Left colon (tissue), 2 donors: ENCODE results near the gene SKI. TPM values are rescaled to one million over a fixed set of nuclear protein-coding genes. Genes with fewer than 3 reads are reported as not detected.
"Not testable (repeated sequence)": the region's sequence is repeated elsewhere in the genome, so short reads cannot be mapped to it uniquely, and the experiment has no call there.

ENCODE experiments used
- ATAC-seq: fragments of 200-7000 bp; cut with Tn5 transposase; one replicate; pipeline ENCODE4 v1.9.1; 2020; ENCODE audit warnings: mild to moderate bottlenecking, moderate library complexity
- DNase-seq, 2 donors: peaks; one replicate each; pipeline ENCODE4 v3.0.0-alpha.2; 2020
- intact Hi-C, 2 donors: fragments of 100-400 bp; cut with DNase I in 1 of 2; cut with micrococcal nuclease in 1 of 2; formaldehyde crosslinking; loops; one replicate each; pipeline versions ENCODE4 v1.11.2 to v1.14.0; 2022; cut with DNase I, micrococcal nuclease
- total RNA-seq, 2 donors: library from RNA; stranded (reverse); fragmentation: NEBNext Ultra II Directional; extraction: Animal tissue kit (Norgen Biotek cat#: 25700); gene quantifications; one replicate each; pipeline ENCODE4 v1.2.1, GENCODE V29; 2021
- donor health status: DM: no; HTN: no; CAD: no.
- donor health status: DM: yes; HTN: yes; CAD: no.

SKI gene
- total RNA-seq, 2 donors from 2014 or later: 30.2 to 35.5 TPM

DNA sequence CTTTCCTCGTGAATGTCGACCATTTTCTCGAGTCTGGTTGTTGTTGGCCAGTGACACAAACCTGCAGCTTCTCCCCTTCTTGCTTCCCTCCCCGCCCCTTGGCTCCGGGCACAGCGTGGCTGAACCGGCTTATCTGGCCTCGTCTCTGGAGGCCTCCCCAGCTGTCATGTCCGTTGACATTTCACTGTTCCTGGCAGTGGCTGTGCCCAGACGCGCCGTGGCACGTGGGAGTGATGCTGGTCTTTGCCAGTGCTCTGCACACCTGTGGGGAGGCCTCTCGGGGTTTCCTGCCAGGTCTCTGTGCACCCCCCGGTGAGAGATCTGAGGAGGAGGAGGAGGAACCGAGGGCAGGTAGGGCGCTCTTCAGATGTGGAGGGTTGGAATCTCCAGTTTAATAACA is 23.7 kb downstream of the SKI start:
- no peak for DNase-seq
- no peak for ATAC-seq
- intact Hi-C loops: no loop called here

DNA sequence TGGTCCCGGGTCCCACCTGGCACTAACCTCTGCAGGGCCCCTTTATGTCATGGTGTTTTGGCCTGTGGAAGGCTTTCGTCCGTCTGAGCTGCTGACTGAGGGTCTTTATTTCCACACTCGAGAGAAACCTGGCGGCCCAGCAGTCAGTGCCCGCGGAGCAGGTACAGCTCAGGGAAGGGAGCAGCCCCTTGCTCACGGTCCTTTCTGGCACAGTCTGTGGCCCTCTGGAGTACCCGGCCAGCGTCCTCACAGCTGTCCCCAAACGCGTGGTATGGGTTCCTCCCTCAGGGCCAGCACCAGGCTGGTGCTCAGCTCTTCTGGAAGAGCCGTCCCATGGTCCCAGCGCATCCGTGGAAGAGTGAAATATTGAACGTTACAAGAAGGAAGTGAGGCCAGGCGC is 24.3 kb downstream of the SKI start:
- intact Hi-C loops: no loop called here
- DNase-seq (no peak), ATAC-seq (no peak)

DNA sequence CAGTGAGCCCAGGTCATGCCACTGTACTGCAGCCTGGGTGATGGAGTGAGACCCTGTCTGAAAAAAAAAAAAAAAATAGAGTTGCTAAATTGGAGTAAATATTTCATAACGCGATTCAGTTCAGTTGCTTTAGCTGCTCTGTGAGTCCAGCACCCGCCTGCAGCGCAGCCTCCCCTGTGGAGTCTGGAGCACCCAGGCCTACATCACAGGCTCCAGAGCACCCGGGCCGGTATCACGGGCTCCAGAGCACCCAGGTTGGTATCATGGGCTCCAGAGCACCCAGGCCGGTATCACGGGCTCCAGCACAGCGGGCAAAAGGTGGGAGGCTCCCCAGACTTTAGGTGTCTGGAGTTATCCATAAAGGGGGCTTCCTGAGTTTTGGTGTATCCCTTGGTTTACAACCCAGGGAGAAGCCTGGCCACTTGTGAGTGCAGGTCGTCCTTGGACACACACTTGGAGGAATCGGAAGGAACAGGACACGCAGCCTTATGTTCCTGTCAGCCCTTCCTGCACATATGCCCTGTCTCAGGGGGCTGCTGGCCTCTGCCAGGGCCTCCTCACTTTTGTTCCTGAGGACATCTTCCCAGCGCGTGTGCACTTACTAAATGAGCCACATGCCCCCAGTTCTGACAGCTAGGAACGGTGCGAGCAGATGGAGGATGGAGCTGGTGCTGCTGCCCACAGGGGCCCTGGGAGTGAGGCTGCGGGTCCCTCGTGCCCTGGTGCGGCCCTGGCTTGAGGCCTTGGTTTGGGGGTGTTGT is 25.1 kb downstream of the SKI start:
- intact Hi-C loops: no loop called here

DNA sequence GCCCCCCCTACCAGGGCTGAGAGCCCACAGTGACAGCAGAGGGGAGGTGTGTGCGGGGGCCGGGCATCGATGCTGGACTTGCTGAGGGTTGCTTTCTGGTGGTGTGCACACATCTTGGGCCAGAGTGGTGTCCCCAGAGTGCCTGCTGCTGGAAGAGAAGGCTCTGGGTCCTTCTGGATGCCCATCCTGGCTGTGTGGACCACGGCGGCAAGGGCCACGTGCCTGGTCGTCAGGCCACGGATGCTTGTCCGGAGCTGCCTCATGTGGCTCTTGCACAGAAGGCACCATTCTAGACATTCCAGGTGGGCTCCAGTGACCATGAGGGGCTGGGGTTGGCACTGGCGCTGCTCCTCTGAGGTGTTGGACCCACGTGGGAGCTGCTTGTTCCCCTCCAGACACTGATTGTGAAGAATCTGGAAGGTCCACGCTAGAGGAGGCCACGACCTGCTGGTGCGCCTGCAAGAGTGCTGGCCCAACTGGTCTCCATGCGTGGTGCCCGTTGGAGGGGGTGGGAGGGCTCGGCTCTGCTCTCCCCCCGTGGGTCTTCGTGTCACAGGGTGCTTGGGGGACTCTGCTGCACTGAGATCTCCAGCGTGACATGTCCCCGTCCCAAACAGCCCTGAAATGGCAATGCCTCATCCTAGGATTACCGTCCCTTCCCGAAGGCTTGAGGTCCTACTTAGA is 25.8 kb downstream of the SKI start:
- ATAC-seq: no peak
- intact Hi-C loops: no loop called here
- no peak for DNase-seq

More for the DNA sequence above, 25.1 kb downstream of the SKI start:
- ATAC-seq (no peak), DNase-seq (peak in 1 of 2 donors; percentile 18)

DNA sequence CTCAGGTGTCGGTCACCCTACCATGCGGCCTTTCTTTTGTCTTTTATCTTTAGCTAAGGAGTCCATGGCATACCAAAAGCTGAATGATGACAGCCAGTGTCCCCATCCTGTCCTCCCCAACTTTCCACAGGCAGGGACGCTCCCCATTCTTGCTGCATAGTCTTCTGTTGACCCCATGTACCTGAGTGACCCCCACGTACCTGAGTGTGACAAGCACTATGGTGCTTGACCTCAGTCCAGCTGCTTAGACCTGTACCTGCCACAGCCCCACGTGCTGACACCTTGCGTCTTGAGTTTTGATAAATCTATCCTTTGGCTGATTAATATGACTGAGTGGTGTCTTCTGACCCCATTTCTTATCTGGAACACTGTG is 26.9 kb downstream of the SKI start:
- no peak for DNase-seq
- intact Hi-C loops: no loop called here
- no peak for ATAC-seq

DNA sequence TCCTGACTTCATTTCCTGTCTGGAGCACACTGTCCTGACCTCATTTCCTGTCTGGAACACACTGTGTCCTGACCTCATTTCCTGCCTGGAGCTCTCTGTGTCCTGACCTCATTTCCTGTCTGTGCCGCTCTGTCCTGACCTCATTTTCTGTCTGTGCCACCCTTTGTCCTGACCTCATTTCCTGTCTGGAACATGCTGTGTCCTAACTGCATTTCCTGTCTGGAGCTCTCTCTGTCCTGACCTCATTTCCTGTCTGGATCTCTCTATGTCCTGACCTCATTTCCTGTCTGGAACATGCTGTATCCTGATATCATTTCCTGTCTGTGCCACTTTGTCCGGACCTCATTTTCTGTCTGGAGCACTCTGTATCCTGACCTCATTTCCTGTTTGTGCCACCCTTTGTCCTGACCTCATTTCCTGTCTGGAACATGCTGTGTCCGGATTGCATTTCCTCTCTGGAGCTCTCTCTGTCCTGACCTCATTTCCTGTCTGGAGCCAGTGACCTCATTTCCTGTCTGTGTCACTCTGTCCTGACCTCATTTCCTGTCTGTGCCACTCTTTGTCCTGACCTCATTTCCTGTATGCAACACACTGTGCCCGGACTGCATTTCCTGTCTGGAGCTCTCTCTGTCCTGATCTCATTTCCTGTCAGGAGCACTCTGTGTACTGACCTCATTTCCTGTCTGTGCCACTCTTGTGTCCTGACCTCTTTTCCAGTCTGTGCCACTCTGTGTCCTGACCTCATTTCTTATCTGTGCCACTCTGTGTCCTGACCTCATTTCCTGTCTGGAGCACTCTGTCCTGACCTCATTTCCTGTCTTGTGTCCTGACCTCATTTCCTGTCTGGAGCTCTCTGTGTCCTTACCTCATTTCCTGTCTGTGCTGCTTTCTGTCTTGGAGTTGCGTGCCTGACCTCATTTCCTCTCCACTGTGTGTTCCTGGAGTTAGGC is 27.6 kb downstream of the SKI start:
- DNase-seq (no peak), ATAC-seq (peak; percentile 37)
- intact Hi-C loops: no loop called here

DNA sequence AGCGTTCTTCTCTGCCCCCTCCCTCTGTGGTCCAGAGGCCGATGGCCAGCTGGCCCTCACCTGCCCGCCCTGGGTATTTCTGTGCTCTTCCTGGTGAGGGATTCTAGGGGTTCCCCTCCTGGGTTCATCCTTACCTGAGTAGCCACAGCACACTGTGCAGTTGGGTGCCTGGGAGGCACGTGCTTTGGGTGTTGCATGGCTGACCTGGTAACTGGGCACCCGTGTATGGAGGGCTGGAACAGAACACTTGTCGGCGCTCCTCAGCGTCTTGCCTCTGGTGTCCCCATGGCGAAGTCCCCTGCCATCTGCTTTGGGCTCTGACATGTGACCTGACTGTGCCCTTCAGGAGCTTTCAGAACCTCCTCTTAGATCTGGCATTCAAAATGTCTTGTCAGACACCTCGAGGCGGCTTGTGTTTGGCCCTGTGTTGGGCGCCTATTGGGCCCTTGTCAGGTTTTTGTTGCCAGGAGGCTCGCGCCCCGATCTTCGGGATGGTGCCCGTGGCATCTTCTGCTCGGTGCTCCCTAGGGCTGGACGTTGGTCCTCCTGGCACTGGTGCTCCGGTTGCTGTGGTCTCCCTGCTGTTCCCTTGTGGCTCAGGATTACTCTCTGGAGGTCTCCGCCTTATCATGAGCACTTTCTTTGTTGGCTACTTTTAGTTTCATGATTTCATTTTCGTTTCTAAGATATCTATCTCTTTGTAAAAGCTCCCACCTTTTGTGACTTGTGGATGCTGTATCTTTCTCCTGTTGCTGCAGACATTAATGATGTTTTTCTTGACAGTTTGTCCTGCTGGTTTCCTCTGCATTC is 28.5 kb downstream of the SKI start:
- no peak for ATAC-seq
- no peak for DNase-seq
- intact Hi-C loops: no loop called here

DNA sequence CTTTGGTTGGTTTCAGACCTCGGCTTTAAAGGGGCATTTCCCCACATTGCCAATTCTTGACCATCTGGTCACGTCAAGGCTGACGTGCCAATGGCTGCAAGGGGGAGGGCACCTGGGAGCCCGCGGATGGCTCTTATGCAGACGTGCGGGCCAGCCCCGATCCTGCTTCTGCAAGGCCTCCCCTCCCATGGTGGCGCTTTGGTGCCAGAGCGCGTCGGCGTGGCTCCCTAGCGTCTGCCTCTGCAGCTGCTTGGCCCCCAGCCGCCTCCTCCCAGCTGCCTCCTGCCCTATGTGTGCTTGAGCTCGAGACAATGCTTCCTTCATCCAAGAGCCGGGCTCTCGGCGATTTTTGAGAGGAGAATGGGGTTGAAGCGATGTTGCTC is 29.1 kb downstream of the SKI start:
- ATAC-seq: no peak
- no peak for DNase-seq
- intact Hi-C loops: no loop called here

DNA sequence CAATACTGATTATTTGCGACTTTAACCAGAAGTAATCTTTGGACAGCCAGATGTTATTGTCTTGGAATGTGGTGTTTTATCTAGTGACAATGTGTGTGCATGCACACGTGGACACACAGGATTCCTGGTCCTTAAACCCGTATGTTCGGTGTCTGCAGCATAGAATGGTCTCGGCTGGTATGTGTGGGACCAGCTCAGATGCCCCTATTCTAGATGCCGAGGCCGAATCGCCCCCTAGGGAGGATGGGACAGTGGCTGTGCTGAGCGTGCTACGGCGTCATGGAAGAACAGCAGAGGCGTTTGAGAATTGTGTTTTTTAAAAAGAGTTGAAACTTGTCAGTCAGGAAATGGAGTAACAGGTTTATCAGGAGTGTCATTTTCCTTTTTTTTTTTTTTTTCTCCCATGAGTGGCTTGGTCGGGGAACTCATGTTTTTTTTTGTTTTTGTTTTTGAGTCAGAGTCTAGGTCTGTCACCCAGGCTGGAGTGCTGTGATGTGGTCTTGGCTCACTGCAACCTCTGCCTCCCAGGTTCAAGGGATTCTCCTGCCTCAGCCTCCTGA is 30.1 kb downstream of the SKI start:
- ATAC-seq: no peak
- no peak for DNase-seq

DNA sequence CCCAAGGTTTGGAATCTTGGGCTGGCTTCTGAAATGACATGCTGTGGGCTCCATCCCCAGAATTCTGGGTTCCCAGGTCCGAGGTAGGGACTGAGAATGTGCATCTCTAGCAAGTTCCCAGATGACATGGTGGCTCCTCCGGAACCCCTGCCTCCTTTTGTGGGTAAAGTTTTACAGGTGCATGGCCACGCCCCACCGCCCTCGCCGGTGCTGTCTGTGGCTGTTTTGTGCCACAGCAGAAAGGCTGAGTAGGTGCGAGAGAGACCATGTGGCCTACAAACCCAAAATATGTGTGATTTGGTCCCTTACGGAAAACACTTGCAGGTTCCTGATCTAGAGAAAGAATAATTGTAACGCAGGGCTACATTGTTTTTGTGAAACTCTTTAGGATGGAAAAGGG is 30.9 kb downstream of the SKI start:
- ATAC-seq: no peak
- DNase-seq: no peak
- intact Hi-C loops: no loop called here

More for the DNA sequence above, 30.1 kb downstream of the SKI start:
- intact Hi-C loops: no loop called here

DNA sequence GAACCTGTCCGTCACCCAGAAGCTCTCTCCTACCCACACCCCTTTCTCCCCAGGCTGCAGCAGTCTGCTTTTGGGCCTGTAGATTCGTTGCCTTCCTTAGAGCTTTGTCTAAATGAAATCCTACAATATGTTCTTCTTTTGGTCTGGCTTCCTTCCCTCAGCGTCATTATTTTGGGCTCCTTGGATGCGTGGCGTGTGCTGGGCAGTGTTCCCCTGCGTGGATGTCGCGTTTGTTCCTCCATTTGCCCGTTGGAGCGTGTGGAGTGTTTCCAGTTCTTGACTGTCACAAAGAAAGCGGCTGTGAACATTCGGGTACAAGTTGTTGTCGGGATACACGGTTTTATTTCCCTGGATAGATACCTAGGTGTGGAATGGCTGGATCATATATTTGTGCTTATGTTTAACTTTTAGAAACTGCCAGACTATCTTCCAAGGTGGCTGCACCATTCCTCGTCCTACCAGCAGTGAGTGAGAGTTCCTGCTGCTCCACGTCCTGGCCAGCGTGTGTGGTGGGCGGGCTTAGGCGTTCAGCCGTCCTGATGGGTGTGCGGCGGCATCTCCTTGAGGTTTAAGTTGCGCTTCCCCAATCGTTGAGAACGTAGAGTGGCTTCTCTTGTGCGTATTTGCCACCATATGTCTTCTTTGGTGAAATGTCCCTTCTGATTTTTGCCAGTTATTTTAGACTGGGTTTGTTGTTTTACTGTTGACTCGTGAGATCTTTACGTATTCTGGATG is 31.7 kb downstream of the SKI start:
- DNase-seq (no peak), ATAC-seq (no peak)
- intact Hi-C loops: no loop called here

DNA sequence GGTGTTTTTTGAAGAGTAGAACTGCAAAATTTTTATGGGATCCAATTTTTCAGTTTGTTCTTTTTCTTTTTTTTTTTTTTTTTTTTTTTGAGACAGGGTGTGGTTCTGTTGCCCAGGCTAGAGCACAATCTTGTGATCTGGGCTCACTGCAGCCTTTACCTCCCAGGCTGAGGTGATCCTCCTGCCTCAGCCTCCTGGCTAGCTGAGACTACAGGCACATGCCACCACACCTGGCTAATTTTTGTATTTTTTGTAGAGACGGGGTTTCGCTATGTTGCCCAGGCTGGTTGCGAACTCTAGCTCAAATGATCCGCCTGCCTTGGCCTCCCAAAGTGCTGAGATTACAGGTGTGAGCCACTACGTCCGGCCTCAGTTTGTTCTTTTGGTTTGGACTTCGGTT is 32.4 kb downstream of the SKI start:
- intact Hi-C loops, ATAC-seq, DNase-seq: not testable (repeated sequence)

DNA sequence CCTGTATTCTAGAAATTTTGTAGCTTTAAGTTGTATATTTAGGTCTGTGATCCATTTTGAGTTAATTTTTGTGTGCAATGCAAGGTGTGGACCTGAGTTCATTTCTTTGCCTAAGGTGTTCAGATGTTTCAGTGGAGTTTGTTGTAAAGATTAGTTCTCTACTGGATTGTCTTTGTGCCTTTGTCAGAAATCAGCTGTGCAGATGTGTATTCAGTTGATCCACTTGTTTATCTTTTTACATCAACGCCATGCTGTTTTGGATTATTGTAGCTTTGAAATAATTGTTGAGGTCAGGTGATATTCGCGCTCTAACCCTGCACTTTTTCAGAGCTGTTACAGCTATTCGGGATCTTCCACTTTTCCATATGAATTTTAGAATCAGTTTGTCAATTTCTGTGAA is 32.8 kb downstream of the SKI start:
- ATAC-seq (no peak), DNase-seq (no peak)
- intact Hi-C loops: no loop called here

DNA sequence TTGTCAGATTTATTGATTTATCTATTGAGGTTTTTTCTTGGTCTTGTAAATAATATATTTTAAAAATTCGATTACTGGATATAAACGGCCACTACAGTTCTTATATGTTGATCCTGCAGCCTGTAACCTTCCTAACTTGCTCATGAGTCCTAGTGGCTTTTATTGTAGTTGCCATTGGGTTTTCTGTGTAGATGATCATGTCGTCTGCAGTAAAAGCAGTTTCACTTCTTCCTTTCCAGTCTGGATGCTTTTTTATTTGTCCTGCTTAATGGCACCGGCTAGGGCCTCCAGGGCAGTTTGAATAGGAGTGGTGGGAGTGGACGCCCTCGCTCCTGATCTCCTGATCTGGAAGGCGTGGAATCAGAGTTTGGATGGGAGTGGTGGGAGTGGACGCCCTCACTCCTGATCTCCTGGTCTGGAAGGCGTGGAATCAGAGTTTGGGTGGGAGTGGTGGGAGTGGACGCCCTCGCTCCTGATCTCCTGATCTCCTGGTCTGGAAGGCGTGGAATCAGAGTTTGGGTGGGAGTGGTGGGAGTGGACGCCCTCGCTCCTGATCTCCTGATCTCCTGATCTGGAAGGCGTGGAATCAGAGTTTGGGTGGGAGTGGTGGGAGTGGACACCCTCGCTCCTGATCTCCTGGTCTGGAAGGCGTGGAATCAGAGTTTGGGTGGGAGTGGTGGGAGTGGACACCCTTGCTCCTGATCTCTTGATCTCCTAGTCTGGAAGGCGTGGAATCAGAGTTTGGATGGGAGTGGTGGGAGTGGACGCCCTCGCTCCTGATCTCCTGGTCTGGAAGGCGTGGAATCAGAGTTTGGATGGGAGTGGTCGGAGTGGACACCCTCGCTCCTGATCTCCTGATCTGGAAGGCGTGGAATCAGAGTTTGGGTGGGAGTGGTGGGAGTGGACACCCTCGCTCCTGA is 33.6 kb downstream of the SKI start:
- ATAC-seq, DNase-seq, intact Hi-C loops: not testable (repeated sequence)

DNA sequence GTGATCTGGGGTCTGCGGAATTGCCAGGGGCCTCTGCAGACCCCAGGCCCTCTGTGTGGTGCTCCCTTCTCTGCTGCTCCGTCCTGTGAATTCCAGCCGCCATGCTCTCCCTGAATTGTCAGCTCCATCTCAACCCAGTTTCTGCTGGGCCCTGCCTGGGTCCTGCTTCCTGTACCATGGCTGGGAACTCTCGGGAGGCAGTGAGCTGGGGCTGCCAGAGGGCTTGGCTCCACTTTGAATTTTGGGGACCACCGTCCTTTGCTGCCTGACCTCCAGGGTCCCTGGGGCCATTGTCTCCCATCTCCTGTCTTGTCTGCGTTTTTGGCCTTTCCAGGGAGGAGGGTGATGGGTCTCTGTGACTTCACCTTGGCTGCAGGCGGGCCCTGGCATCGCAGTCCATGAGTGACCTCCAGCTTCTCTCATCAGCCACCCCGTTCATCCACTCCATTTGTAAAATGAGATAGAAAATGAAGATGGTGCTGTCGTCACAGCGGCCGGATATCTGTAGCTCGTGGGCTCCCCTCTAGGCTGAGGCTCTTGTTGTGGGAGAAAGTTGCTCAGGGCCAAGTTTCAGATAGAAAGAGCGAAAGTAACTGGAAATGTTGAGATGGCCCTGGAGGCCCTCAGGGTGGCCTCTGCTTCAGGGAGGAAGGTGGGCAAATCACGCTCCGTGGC is 38.3 kb downstream of the SKI start:
- DNase-seq: no peak
- intact Hi-C loops: no loop called here
- no peak for ATAC-seq

DNA sequence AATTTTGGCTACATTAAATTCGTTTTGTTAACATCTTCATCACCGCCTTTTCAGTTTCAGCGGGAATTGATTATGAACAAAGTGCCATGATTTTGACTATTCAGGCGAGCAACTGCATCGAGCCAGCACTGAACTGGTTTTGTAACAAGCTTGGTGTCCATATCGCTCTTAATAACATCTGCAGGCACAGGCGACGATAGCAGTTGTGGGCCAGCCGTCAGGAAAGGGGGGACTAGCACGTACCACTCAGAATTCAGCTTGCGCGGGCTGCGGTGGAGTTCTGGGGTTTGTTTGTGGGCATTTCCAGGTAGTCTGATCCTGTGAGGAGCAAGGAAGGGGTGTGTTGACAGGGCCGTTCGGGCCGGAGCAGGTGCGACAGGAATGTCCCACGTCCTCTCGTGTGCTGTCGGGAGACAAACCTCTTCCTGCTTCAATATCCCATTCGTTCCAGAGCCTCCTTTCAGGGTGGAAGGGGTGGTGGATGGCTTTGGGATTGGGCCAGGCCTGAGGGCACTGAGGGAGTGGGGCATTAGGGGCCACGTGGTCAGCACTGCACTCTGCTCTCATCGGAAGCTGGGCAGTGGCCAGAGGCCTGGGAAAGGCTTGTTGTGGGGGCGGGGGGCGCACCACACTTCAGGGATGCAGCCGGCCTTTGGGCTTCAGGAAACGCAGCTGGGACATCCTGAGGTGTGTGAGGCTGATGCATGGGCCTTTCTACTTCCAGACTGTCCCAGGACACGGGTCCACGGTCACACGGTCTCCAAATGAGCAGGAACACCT is 39.1 kb downstream of the SKI start:
- intact Hi-C loops: no loop called here
- ATAC-seq (no peak), DNase-seq (no peak)
